Measurements from ENCODE around the gene UGT1A9. TPM values are rescaled to one million over a fixed set of nuclear protein-coding genes. Genes with fewer than 3 reads are reported as not detected.
"Not testable (repeated sequence)": the region's sequence is repeated elsewhere in the genome, so short reads cannot be mapped to it uniquely, and the experiment has no call there.

Gene UGT1A9
- polyA plus RNA-seq (ENCODE audit: insufficient read length), result not detected

DNA sequence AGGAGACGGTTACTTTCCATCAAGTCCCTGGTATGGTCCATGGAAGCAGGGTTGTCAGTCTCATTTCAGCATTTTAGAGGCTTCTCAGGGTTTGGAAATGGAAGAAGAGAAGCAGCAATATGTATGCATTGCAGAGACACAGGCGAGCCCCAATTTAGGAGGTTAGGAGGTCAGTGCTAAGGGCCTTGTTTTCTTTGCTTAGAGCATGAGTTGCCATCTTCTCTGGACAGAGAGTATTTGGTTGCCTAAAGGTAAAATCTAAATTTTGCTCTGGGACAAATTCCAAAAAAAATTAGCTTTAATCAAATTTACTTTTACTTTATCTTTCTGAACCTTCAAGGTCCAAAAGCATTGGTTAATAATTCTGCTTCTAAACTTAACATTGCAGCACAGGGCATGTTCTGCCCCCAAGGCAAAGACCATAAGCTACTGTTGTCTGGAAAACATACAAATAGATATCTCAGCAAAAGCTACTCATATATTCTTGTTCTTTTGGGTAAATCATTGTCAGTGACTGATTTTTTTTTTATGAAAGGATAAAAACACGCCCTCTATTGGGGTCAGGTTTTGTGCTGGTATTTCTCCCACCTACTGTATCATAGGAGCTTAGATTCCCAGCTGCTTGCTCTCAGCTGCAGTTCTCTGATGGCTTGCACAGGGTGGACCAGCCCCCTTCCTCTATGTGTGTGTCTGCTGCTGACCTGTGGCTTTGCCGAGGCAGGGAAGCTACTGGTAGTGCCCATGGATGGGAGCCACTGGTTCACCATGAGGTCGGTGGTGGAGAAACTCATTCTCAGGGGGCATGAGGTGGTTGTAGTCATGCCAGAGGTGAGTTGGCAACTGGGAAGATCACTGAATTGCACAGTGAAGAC is at the start of gene UGT1A9:
TSS of gene UGT1A9 (plus strand) at position 609 of the 872 bp plus-strand sequence. CDS start at position 646, 37 bp downstream.
- no peak for DNase-seq (ENCODE audit: low read depth)

DNA sequence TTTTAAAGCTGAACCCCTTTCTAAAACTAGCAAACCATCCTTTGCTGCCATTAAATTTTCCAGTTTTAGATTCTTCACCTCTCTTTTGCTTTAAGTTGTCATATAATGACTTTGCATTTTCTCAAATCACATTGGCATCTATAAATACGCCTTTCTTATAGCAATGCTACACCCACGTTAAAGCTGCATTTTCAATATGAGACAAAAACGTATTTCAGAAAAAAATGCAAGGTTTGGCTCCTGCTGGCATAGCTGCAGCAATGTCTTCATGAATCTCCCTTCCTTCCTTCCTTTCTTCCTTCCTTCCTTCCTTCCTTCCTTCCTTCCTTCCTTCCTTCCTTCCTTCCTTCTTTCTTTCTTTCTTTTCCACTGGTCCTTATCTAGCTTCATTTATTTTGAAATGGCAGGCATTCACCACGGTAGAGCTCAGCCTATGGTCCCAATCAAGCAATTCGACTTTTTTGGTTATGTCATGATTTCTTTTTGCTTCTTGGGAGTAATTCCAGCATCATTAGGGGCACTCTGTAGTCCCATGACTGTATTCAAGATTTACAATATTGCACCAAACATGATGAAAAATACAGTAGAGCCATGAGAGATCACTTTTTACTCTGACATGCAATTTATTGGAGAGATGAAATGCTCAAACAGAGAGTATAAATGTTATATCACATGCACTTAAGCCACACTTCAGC is 44.2 kb upstream of the UGT1A9 start:
- DNase-seq (ENCODE audit: low read depth), result no peak

DNA sequence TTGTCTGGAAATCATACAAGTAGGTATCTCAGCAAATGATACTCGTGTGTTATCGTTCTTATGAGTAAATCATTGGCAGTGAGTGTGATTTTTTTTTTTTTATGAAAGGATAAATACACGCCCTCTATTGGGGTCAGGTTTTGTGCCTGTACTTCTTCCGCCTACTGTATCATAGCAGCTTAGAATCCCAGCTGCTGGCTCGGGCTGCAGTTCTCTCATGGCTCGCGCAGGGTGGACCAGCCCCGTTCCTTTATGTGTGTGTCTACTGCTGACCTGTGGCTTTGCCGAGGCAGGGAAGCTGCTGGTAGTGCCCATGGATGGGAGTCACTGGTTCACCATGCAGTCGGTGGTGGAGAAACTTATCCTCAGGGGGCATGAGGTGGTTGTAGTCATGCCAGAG is 35.4 kb upstream of the UGT1A9 start, which contains the start of gene UGT1A10:
TSS of gene UGT1A10 (plus strand) at position 143 of the 400 bp plus-strand sequence. CDS start at position 218, 75 bp downstream.
- not testable (repeated sequence) for DNase-seq (ENCODE audit: low read depth)

DNA sequence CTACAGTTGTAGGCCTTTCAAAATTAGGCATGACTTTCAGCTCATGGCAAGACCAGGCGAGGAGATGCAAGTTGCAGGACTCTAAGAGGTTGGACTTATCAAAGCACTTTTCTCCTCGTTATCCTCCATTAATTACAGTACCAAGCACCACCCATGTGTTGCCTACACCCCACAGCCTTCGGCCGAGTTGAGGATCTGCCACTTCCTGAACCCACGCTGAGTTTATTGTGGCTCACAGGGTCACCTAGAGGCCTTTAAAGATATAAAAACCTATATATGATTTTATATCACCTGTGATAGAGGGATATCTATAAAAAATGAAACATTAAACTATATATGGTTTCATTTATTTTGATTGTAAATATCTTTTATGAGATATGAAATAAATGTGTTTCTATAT is 32.9 kb upstream of the UGT1A9 start:
- no peak for DNase-seq (ENCODE audit: low read depth)

DNA sequence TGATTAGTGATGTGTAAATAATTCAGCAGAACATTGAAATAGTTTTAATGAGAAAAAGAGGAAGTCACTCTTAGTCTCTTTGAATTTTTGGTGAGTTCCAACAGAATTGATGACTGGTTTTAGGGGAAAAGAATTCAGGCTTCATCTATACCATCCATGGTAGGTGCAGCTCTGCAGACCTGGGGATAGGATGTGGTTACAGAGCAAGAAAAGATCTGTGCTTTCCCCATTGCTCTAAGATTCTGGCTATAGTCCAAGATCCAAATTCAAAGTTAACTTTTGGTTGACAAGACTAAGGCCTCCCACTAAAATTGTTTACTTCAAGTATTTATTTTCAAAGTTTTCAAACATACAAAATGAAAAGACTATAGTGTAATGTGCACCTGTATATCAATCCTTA is 31.8 kb upstream of the UGT1A9 start:
- DNase-seq (ENCODE audit: low read depth), result no peak

DNA sequence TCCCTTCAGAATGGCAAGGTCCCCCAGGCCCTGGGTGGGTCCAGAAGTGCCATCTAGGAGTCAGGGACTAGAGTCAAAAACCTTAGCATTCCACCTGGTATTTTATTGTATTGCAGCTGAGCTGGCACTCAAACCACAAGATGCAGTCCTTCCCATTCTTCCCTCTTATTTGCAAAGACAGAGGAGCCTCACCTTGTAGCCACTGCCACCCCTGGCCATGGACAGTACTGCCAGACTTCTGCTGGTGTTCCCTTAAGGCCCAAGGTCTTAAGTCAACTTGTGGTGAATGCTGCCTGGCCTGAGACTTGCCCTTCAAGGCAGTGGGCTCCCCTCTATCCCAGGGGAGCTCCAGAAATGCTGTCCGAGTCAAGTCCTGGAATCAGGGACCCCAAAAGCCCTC is 28.6 kb upstream of the UGT1A9 start:
- DNase-seq (ENCODE audit: low read depth), result no peak

DNA sequence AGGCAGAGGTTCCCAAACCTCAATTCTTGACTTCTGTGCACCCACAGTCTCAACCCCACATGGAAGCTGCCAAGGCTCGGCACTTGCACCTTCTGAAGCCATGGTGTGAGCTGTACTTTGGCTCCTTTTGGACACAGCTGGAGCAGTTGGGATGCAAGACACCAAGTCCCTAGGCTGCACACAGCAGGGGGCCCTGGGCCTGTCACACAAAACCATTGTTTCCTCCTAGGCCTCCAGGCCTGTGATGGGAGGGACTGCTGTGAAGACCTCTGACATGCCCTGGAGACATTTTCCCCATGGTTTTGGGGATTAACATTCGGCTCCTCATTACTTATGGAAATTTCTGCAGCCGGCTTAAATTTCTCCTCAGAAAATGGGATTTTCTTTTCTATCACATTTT is 25.7 kb upstream of the UGT1A9 start:
- DNase-seq (ENCODE audit: low read depth), result not testable (repeated sequence)

DNA sequence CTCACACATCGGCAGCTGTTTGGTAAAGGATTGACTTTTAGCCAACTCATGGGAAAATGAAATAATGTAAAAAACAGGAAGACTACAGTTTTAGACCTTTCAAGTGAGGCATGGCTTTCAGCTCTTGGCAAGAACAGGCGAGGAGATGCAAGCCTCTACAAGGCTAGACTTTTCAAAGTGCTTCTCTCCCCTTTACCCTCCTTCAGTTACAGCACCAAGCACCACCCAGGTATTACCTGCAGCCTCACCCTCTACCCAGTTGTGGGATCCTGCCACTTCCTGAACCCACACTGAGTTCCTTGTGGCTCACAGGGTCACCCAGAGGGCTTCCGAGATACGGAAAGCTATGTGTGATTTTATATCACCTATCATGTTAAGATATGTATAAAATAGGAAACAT is 20.7 kb upstream of the UGT1A9 start:
- DNase-seq (ENCODE audit: low read depth), result no peak

DNA sequence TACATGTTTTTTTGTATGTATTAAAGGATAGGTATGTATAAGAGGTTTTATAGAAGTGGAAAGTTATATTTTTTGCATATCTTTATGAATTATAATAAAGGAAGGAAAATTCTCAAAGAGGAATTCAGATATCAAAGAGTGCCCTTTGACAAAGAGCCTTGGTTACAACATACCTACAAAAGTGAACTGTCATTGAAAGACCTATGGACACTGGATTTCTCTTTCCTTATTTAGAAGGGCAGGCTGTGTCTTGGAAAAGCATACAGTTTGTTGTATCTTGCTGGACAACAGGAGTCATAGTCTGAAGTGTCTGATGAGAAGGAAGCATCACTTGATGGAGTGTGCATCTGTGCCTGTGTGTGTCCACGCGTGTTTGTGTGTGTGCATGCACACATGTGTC is 20.3 kb upstream of the UGT1A9 start:
- no peak for DNase-seq (ENCODE audit: low read depth)

DNA sequence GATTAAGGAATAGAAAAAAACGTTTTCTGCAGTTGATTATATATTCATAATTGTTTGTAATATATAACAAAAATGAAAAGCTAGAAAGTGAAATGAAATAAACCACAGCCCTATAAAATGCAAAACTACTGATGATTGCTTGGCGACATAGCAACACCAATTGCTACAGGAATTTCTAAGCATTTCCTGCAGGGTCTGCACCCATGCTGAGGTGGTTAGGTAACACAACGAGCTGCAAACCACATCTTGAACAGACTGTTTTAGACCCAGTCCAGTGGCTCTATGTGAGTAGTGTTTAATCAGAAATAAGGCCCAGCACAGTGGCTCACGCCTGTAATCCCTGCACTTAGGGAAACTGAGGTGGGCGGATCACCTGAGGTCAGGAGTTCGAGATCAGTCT is 17.2 kb upstream of the UGT1A9 start:
- no peak for DNase-seq (ENCODE audit: low read depth)

DNA sequence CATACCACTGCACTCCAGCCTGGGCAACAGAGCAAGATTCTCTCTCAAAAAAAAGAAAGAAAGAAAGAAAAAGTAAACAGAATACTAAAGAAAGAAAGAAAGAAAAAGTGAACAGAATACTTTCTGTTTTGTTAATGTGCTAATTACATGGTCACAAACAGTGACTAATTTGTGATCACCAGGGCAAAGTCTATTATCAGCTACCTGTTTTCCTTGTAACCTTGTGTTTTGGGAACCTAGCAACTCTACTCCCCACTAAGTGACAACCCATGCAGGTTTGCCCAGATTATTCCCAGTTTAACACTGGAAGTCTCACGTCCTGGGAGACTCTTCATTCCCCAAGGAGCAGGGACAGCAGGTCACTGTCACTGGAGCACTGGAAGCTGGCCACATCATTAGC is 16.7 kb upstream of the UGT1A9 start:
- DNase-seq (ENCODE audit: low read depth), result no peak

DNA sequence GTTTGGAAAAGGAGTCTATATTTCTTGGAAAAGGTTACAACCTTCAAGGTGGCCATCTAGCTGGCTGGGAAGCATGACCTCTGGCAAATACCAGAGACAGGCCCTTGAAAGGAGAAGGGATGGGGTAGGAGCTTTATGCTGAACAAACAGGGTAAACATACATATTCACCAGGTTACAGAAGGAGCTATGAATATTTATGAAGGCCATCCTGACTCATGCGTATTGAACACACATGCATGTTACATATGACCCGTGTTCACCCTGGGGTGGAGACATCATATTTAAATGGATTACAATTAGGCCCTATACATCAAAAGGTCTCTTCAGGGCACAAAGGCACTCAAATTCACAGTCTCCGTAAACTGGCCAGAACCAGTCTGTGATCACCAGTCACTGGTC is 15.8 kb upstream of the UGT1A9 start:
- DNase-seq (ENCODE audit: low read depth), result not testable (repeated sequence)

DNA sequence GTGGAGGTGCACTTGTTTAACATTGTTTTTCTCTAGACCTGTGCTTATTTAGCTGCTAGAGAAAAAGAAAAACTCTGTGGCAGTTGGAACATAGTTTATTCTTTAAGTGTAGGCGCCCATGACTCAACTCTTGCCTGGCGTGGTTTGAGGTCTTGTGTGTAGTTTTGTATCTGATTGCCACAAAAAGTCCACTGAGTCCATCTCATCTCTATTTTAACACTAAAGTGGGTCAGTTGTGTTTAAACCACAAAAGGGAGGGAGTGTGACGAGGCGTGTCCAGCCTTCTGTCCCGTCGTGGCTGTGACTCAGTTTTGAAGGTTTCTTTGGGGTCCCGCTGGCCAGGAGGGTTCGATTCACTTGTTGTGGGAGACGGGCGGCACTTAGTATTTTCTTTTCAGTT is 15.3 kb upstream of the UGT1A9 start:
- DNase-seq (ENCODE audit: low read depth), result no peak

DNA sequence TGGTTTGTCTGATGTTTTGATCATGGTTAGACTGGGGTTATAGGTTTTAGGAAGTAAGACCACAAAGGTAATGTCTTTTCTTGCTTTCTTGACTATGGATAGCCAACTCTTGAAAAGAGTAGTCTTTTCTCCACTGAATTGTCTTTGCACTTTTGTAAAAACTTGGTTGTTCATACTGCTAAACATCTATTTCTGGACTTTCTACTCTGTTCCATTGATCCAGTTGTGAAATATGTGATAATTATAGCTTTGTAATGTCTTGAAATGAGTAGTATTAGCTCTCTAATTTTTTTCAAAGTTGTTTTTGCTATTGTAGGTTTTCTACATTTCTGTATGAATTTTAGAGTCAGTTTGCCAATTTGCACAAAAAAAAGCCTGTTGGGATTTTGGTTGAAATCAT is 13.1 kb upstream of the UGT1A9 start:
- no peak for DNase-seq (ENCODE audit: low read depth)

DNA sequence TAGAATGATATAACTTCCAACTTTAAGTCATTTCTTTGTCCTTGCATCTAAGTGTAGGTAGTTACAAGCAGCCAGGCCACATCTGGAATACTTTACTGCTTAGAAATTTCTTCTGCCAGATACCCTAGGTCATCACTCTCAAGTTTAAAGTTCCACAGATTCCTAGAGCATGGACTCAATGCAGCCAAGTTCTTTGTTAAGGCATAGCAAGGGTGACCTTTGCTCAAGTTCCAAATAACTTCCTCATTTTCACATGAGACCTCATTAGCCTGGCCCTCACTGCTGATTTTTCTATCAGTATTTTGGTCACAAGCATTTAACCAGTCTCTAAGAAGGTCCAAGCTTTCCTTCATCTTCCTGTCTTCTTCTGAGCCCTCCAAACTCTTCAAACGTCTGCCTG is 7.8 kb upstream of the UGT1A9 start:
- no peak for DNase-seq (ENCODE audit: low read depth)

DNA sequence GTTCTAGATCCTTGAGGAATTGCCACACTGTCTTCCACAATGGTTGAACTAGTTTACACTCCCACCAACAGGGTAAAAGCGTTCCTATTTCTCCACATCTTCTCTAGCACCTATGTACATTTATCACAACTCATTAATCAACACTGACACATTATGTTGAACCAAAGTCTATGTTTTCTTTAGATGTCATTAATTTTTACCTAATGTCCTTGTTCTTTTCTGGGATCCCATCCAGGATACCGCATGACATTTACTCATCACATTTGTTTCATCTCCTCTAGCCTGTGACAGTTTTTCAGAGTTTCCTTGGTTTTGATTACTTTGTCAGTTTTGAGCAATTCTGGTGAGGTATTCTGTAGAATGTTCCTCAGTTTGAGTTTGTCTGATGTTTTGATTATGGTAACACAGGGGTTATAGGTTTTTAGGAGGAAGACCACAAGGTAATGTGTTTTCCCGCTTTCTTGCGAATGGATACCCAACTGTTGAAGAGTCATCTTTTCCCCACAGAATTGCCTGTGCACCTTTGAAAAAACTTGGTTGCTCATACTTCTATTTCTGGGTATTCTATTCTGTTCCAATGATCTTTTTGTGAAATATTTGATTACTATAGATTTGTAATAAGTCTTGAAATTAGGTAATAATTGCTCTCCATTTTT is 3.0 kb upstream of the UGT1A9 start:
- DNase-seq (ENCODE audit: low read depth), result no peak

DNA sequence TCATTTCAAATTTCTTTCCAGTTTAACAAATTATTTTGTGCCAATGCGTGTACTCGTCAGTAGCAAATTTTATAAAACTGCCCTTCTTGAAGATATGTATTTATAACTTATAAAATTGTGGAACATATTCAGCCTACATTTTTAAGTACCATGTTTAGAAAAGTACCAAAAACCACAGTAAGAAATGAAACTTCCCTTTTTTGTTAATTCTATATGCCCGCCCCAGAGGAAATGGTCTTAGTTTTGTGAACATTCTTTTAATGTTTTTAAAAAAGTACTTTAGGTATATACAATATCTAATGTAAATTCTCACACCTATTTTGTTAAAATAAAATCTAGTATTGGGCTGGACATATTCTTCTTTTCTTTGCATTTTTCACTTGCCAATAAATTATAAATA is 1.2 kb downstream of the UGT1A9 start:
- DNase-seq (ENCODE audit: low read depth), result no peak

DNA sequence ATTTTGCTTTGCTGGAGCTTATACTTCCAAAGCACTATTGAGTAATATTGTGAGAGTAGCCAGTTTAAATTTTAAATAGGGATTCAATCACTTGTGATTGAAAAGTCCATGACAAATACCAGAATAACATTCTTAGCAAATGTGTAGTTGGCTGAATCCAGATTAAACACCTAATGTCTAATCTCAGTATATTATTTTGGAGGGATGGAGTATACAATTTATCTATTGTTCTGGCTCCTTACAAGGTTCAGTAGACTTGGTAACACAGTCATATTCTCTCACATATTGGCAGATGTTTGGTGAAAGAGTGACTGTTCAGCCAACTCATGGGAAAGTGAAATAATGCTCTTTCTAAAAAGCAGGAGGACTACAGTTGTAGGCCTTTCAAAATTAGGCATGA is 2.2 kb downstream of the UGT1A9 start:
- DNase-seq (ENCODE audit: low read depth), result no peak

DNA sequence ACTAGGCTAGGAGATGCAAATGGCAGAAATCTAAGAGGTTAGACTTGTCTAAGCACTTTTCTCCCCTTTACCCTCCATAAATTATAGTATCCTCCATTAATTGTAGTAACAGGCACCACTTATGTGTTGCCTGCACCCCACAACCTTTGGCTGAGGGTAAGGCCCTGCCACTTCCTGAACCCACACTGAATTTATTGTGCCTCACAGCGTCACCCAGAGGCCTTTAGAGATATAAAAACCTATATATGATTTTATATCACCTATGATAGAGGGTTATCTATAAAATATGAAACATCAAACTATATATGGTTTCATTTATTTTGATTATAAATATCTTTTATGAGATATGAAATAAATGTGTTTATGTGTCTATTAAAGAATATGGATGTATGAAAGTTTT is 2.6 kb downstream of the UGT1A9 start:
- no peak for DNase-seq (ENCODE audit: low read depth)

DNA sequence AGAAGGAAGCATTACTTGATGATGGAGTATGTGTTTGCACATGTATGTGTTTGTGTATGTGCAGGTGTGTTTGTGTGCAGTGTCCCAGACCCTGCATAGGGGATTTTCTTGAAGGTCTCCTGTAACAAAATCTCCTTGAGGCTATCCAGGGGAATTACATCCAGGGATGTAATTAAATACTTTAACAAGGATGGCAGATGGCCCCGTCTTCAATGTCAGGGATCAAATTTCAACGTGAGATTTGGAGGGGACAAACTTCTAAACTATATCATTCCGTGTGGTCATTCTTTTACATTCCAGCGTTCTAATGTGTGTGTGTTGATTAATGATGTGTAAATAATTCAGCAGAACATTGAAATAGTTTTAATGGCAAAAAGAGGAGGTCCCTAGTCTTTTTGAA is 3.3 kb downstream of the UGT1A9 start:
- DNase-seq (ENCODE audit: low read depth), result no peak

DNA sequence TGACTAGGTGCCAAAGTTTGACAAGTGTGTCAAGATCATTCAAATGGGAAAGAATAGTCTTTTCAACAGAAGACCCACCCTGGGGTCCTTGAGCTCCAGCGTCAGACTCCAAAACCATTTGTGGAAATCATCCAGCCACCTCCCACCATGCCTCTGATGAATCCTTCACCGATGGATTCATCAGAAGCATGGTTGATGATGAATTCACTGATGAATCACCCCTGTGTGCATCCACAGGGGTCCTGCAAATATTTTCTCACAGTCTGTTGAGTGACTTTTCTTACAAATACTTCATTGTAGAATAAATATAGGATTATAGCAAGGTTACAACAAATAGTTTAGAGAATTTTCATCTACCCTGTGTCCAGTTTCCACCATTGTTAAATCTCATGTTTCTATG is 4.3 kb downstream of the UGT1A9 start:
- DNase-seq (ENCODE audit: low read depth), result no peak

DNA sequence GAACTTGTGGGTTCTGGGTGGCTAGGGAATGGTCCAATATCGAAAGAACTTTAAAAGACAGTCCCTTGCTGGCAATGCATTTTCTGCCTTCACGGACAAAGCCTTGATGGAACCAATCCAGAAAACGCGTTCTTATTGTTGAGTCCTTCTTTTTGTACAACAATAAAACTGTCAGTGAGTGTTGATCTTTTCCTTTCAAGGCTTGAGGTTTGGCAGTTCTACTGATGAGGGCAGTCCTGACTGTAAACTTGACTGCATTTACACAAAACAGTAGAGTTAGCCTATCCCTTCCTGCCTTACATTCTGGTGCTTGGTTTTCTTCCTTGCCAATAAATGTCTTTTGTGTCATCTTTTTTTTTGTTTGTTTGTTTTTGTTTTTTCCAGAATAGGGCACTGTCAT is 7.5 kb downstream of the UGT1A9 start:
- no peak for DNase-seq (ENCODE audit: low read depth)

Data from forelimb muscle (tissue), 1 donor.